Stimulated activated CD8-positive, alpha-beta memory T cell treated with anti-CD3 and anti-CD28 coated beads, Interleukin-15, amount 100 ng/mL, for 24 hours (primary cell): Measurements from ENCODE around the gene LRRC34.
A peak's percentile ranks its signal among the peaks of the same experiment; 100 is the strongest.

Source experiments
- DNase-seq: peaks from one replicate; pipeline ENCODE4 v3.0.0-alpha.2; 2020; ENCODE audit warnings: low read depth

Gene LRRC34

GRCh38 chr3:169813757-169814517 is 1.2 kb upstream of the LRRC34 start:
- peak; percentile 20 for DNase-seq

DNA sequence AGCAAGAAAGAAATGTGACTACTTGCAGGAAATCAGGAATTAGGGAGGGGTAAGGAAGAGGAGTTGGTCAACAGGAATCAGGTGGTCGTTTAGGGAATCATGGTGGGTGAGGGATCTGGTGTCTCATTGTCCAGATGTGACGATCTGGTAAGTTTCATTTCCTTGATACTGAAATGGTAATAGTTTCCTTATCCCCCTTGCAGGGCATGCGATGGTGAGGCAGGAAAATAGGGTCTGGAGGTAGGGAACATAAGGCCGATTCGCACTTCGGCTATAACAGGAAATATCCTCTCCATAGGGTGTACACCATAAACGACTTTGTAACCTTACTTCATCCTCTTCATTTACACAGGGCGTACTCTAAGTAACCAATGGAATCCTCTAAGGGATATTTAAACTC is 574 bp upstream of the LRRC34 start:
- DNase-seq, result no peak

DNA sequence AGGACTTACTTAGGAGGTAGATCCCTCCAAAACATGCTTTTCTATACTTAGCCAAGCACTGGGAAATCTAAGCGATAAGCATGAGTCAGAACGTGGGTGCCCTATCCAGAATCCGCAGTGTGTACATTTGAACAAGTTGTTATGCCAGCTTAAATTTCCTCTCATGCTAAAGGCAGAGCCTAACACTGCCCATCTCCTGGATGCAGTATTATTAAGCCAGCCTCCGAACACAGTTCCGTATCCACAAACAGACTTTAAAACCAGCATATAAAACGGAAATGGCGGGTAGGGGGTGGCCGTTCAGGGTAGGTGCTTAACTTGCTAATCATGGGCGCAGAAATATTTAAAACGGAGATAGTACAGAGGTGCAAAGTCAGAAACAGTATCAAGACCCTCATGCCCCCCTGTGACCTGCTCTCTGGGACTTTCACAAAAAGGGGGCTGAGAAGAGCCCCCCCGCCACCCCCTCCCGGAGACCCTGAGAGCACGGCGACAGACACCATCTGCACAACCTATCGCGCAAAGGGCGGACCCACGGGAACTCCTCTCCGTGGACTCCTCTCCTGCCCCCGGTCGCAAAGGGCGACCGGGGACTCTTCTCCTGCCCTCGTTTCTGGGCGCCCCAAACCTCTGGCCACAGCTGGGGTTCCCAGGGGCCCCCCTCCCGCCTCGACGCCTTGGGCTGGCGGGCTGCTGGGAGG is 923 bp downstream of the LRRC34 start:
- DNase-seq, result no peak

DNA sequence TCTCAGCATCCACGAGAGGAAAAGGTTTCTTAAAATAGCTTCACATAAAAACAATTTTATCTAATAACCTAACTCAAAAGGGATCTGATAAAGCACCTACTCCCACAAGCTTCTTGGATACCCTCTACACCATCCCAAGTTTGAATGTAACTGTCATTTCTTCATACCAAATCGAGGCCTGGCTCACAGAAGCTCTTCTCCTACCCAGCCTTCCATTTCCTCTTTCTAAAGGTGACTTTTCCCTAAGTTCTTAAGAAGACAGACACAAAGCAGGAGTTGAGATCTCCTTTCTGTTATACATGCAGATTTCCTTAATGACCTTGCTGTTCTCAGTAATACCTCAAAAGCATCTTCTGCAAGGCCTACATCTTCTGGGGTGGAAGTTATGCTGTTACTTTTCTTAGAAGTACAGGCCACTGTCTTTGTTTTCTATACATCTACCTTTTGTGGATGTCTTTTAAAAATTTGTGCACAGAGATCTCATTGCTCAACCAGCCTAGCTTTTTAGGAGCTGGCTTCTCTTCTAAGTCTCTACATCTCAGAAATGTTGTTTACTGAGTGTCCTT is 3.4 kb downstream of the LRRC34 start:
- no peak for DNase-seq

GRCh38 chr3:169804681-169805080 is 8.0 kb downstream of the LRRC34 start:
- no peak for DNase-seq

GRCh38 chr3:169792359-169792758 is 20.3 kb downstream of the LRRC34 start:
- DNase-seq, result no peak

- no peak for DNase-seq
These were observed 21.8 kb downstream of the LRRC34 start for GRCh38 chr3:169790687-169791429.

GRCh38 chr3:169790219-169790618 is 22.5 kb downstream of the LRRC34 start:
- no peak for DNase-seq

DNA sequence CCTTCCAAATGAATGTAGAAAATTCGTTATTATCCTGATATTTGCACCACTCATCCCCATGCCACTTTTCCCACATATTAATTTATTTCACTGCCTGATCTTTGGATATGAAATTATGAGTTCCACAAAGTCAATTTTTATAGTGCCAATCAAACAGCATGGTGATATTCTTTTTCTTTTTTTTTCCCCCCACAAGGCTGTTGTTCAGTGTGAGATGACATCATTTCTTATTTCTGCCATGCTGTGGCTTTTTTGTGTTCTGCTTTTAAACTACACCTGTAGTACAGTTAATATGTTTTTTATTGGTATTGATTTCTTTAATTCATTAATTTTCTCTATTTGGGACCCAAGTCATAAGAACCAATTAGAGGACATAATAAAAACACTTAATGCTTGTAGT is 24.9 kb downstream of the LRRC34 start:
- DNase-seq, result no peak

DNA sequence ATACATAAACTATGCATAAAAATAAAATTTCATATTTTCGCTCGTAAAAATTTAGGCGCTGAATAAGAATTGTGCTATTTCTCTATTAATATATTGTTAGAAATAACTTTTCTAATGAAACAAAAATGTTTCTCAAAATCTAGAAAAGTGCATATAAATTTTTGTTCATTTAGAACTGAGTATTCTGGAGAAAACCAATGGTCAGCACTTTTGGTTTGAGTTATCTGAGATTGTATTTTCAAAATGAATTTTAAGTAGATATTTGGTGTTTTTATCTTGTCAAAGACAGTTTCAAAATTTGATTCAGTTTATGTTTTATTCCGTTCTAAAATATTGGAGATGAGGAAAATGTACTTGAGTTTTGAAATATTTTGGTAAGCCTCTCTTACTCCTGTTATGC is 25.6 kb downstream of the LRRC34 start:
- no peak for DNase-seq

DNA sequence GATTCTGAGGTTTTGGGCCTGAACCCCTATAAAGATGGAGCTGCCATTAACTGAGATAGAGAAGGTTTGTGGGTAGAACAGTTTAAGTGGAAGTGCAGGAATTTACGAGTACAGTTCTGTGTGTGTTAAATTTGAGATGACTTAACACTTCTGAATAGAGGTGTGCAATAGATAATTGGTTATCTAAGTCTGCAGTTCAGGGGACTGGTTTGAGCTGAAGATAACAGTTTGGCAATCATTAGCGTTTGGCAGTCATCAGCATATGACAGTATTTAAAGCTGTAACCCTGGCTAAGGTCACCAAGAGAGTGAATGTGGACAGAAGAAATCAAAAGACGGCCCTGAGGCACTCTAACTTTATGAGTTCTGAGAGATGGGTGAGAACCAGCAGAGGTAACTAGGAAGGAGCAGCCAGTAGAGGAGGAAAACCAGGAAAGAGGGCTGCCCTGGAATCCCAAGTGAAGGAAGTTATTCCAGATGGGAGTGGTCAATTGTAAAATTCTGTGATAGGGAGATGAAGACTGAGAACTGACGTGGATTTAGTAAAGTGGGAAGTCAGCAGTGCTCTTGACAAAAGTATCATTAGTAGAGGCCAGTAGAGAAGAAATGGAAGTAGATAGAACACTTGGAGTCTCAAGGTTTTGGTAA is 31.4 kb downstream of the LRRC34 start:
- DNase-seq, result no peak

DNA sequence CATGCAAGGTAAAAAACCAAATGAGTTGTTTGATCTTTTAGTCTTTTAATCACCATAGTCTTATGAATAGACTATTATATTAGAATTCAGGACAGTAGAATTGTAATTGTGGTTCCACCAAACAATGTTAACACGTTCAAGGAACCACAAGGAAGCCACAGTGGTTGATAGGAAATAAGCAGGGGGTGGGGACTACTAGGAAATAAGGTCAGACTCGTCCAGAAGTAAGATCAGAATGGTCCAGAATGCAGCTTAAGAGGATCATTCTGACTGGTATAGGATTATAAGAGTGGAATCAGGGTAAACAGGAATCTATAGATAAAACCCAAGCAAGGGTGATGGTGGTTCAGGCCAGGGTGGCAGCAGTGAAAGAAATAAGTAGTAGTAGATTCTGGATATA is 32.0 kb downstream of the LRRC34 start:
- DNase-seq, result no peak

GRCh38 chr3:169777822-169778221 is 34.9 kb downstream of the LRRC34 start:
- DNase-seq, result no peak

- DNase-seq, result no peak
These were observed 38.5 kb downstream of the LRRC34 start for GRCh38 chr3:169774186-169774585.

GRCh38 chr3:169772897-169773816 is 39.5 kb downstream of the LRRC34 start, which contains the start of gene MYNN:
Gene MYNN (plus strand): TSS chr3:169773396. CDS start chr3:169774296, 900 bp downstream.
- DNase-seq, result peak; percentile 71

GRCh38 chr3:169772305-169772896 is 40.3 kb downstream of the LRRC34 start:
- no peak for DNase-seq

GRCh38 chr3:169771497-169772304 is 41.0 kb downstream of the LRRC34 start:
- no peak for DNase-seq

GRCh38 chr3:169769287-169770181 is 43.2 kb downstream of the LRRC34 start, which contains the start of gene ACTRT3:
Gene ACTRT3 (minus strand): TSS chr3:169769561. CDS start chr3:169769520, 41 bp downstream.
- DNase-seq, result peak; percentile 38
